Bronchial epithelial cell (primary cell): ENCODE measurements around the gene CTDP1. TPM values are rescaled to one million over a fixed set of nuclear protein-coding genes. Genes with fewer than 3 reads are reported as not detected.
"Not testable (repeated sequence)": the region's sequence is repeated elsewhere in the genome, so short reads cannot be mapped to it uniquely, and the experiment has no call there.

Experiments used
- DNase-seq: peaks from one replicate; pipeline ENCODE4 v3.0.0-alpha.2; 2010; ENCODE audit warnings: low read depth
- FAIRE-seq: peaks from 2 replicates; lab custom pipeline; 2011; peaks lifted over from hg19 to GRCh38; lab: Jason Lieb, UNC
- H3K27me3 ChIP-seq: 2 replicates; pipeline ENCODE4 v1.5.1; 2011; ENCODE audit warnings: low read length; ENCODE audit not compliant: control insufficient read depth, insufficient read depth
- H3K36me3 ChIP-seq: 2 replicates; pipeline ENCODE4 v1.5.1; 2011; ENCODE audit warnings: low read length; ENCODE audit not compliant: control insufficient read depth, insufficient read depth
- H3K4me3 ChIP-seq: 2 replicates; pipeline ENCODE4 v1.5.1; 2011; ENCODE audit warnings: mild to moderate bottlenecking, low read depth, low read length, control low read depth
- total RNA-seq: library from RNA; depleted of rRNA; stranded (reverse); fragments of >200 nt; gene quantifications from 2 replicates; pipeline ENCODE4 v1.2.1, GENCODE V29; 2014
- TF ChIP-seq, protein P1 (sequence below): IDR thresholded peaks from 2 replicates; pipeline ENCODE4 v1.5.1; 2011; ENCODE audit warnings: mild to moderate bottlenecking, moderate library complexity, low read length, control low read depth, inconsistent platforms; ENCODE audit not compliant: insufficient read depth, severe bottlenecking

The CTDP1 gene
- total RNA-seq, 1 donor from 2014 or later: 27.1 TPM

DNA sequence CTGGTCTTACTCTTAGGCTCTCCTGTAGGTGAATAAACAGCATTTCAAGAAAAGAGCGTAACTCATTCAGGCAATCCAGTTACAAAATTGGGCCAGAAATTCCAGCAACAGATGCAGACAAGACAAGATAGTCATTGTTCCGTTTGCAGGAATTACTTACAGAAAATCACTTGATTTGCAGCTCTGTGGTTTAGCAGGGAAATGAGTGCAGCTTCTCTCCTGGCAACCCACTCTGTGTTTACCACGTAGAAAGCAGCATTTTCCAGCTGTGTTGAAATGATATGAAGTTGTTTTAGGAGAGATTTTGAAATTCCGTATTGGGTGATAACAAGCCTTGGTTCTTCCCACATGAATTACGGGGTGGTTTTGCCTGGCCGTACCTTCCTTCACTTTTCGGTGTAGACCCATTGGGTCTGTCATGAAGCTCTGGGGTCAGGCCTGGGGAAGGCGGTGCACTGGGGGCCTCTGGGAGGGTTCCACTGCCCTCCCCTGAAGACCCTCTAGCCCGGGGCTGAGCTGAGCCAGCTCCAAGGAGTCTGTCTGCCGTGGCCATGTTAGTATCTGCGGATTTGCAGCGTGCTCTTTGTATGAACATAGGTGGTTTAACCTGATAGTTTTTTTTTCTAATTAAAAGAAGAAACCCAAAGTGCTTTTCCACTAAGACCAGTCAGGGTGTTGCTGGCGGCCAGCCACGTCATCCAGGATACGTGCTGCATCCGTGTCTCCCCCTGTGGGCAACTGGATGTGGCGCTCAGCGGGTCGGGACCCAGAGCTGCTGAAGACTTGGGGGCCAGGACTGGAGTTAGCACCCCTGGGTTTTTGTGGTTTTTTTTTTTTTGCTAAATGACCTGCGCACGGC, 59.2 kb downstream of the CTDP1 start:
- DNase-seq: no peak
- Histone ChIP-seq H3K36me3 (peaks cover 13% of the 10 kb centered on the region), H3K27me3 (no peaks in the 10 kb centered on the region), H3K4me3 (no peak overlapping the region)
- peak; percentile 87 for FAIRE-seq
- TF ChIP-seq, protein P1, sequence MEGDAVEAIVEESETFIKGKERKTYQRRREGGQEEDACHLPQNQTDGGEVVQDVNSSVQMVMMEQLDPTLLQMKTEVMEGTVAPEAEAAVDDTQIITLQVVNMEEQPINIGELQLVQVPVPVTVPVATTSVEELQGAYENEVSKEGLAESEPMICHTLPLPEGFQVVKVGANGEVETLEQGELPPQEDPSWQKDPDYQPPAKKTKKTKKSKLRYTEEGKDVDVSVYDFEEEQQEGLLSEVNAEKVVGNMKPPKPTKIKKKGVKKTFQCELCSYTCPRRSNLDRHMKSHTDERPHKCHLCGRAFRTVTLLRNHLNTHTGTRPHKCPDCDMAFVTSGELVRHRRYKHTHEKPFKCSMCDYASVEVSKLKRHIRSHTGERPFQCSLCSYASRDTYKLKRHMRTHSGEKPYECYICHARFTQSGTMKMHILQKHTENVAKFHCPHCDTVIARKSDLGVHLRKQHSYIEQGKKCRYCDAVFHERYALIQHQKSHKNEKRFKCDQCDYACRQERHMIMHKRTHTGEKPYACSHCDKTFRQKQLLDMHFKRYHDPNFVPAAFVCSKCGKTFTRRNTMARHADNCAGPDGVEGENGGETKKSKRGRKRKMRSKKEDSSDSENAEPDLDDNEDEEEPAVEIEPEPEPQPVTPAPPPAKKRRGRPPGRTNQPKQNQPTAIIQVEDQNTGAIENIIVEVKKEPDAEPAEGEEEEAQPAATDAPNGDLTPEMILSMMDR: no peak

DNA sequence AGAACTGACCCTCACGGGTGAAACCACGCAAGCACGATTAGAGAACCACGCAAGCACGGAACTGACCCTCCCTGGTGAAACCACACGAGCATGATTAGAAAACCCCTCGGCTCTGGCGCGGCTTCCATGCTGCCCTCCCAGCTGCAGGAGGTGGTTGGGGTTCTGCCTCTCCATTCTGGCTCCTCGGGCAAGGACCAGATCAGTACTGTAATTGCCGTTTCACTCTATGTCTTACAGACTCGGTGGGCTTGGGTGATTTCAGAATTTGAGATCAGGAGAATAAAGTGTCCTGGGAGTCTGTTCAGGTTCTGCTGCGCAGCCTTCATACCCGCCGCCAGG, 59.8 kb downstream of the CTDP1 start:
- no peak overlapping the region for H3K4me3 ChIP-seq
- no peak for DNase-seq
- no peaks in the 10 kb centered on the region for H3K27me3 ChIP-seq
- H3K36me3 ChIP-seq: peaks cover 12% of the 10 kb centered on the region
- no peak for FAIRE-seq
- TF ChIP-seq, protein P1: no peak

- H3K27me3 ChIP-seq, FAIRE-seq, H3K4me3 ChIP-seq, DNase-seq: not testable (repeated sequence)
- H3K36me3 ChIP-seq: peaks cover 10% of the 10 kb centered on the region
These were observed 60.4 kb downstream of the CTDP1 start for GRCh38 chr18:79740047-79740446.

DNA sequence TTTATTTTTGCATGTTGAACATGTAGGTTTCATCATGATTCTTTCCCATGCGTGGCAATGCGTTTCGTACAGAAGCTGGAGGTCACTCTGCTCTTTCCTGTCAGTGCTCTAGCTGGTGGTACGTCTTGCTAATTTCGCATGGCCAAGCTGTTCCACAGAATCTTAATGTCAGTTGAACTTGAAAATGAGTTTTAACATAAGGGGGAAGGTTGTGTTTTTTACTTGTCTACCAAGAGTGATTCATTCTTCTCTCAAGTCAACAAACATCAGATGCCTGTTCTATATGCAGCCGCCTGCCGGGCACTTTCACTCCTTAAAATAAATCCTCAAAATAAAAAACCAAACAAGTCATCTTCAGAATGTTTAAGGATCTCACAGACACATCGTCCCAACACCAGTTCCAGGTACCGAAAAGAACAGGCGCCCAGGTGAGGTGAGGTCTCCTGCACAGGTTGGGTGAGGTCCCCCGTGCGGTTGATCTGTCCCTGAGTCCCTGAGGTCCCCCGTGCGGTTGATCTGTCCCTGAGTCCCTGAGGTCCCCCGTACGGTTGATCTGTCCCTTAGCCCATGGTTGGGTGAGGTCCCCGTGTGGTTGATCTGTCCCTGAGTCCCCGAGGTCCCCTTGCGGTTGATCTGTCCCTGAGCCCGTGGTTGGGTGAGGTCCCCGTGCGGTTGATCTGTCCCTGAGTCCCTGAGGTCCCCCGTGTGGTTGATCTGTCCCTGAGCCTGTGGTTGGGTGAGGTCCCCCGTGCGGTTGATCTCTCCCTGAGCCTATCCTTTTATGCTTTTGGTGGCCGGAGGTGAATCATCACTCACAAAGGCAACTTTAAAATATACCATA, 61.1 kb downstream of the CTDP1 start:
- FAIRE-seq (peak; percentile 75), DNase-seq (no peak)
- H3K4me3 ChIP-seq: no peak overlapping the region
- H3K27me3 ChIP-seq: no peaks in the 10 kb centered on the region
- TF ChIP-seq, protein P1: no peak
- peaks cover 10% of the 10 kb centered on the region for H3K36me3 ChIP-seq

GRCh38 chr18:79741362-79741700, 61.7 kb downstream of the CTDP1 start:
- Histone ChIP-seq H3K27me3 (no peaks in the 10 kb centered on the region), H3K4me3 (no peak overlapping the region), H3K36me3 (peaks cover 10% of the 10 kb centered on the region)
- TF ChIP-seq, protein P1: no peak
- DNase-seq (no peak), FAIRE-seq (no peak)

DNA sequence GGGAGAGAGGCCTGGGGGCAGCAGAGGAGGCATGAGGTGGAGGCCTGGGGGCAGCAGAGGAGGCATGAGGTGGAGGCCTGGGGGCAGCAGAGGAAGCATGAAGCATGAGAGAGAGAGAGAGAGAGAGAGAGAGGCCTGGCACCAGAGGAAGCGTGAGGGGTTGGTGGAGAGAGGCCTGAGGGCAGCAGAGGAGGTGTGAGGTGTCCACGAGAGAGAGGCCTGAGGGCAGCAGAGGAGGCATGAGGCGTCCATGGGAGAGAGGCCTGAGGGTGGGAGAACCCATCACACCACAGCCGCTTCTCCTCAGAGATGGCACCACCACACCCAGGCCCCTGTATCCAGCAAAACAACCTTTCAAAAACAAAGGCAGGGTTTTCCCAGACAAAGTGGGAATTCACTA, 62.5 kb downstream of the CTDP1 start:
- FAIRE-seq: no peak
- peaks cover 13% of the 10 kb centered on the region for H3K36me3 ChIP-seq
- TF ChIP-seq, protein P1: no peak
- no peak for DNase-seq
- H3K4me3 ChIP-seq: no peak overlapping the region
- no peaks in the 10 kb centered on the region for H3K27me3 ChIP-seq
